HCT116 (cell line): ENCODE results near the gene CPLX4. TPM values are rescaled to one million over a fixed set of nuclear protein-coding genes. Genes with fewer than 3 reads are reported as not detected.

Experiments
- ATAC-seq: fragments of 200-7000 bp; cut with Tn5 transposase; 2 replicates; pipeline ENCODE4 v1.9.1; 2020; ENCODE audit warnings: mild to moderate bottlenecking, moderate library complexity
- BruUV-seq: library from RNA; stranded (reverse); fragments of 400-500 nt; replicated peaks from 2 replicates; lab custom pipeline; 2021; lab: Mats Ljungman, UMichigan
- CTCF ChIA-PET: fragments of 300-600 bp; sonication (Branson Sonifier 250); formaldehyde crosslinking; loops from one replicate; lab custom pipeline; 2021; ENCODE audit warnings: antibody characterized with exemption; lab: Charles Lee
- POLR2A ChIA-PET: fragments of 300-600, 350-600 bp; sonication (Branson Sonifier 250); formaldehyde crosslinking; loops from one replicate; lab custom pipeline; 2021; ENCODE audit warnings: antibody characterized with exemption; lab: Charles Lee
- RAD21 ChIA-PET, 2 experiments: fragments of 300-600 bp; sonication (Branson Sonifier 250); formaldehyde crosslinking; loops; one replicate each; lab custom pipeline; 2023; ENCODE audit warnings: low total read pairs in 2 of 2; ENCODE audit not compliant: uncharacterized antibody in 2 of 2, unreplicated experiment in 2 of 2, low non-redundant PET in 1 of 2; lab: Charles Lee
- DNase-seq: peaks from one replicate; pipeline ENCODE4 v3.0.0-alpha.2; 2010; ENCODE audit warnings: low read depth, low spot score
- H2AFZ ChIP-seq: fragments of 200-600 bp; shearing (Covaris generic), sonication (generic); 2 replicates; pipeline ENCODE4 v1.6.1; 2017; ENCODE audit warnings: low read depth, mixed run types, mixed read lengths, antibody characterized with exemption, low read length; ENCODE audit not compliant: poor library complexity, severe bottlenecking
- H3K27ac ChIP-seq: 2 replicates; pipeline ENCODE4 v1.5.1; 2012; ENCODE audit warnings: low read depth, low read length
- H3K27me3 ChIP-seq: fragments of 200-600 bp; sonication (generic); 2 replicates; pipeline ENCODE4 v1.6.1; 2016; ENCODE audit warnings: mixed run types, low read length, mixed read lengths; ENCODE audit not compliant: insufficient read depth
- H3K36me3 ChIP-seq, 2 experiments: fragments of 200-500 bp in 1 of 2; fragments of 200-600 bp in 1 of 2; sonication (Bioruptor generic) in 1 of 2; sonication (generic) in 1 of 2; 2 replicates each; pipeline versions ENCODE4 v1.5.1 to v1.6.1; 2014 to 2016; ENCODE audit warnings: low read length in 2 of 2, inconsistent platforms in 1 of 2, mixed read lengths in 1 of 2, mixed run types in 1 of 2; ENCODE audit not compliant: insufficient read depth in 2 of 2, control insufficient read depth in 1 of 2
- H3K4me1 ChIP-seq, 2 experiments: fragments of 200-600 bp in 1 of 2; sonication (generic) in 1 of 2; 2 replicates each; pipeline versions ENCODE4 v1.5.1 to v1.6.1; 2012 to 2017; ENCODE audit warnings: low read length in 2 of 2, inconsistent platforms in 1 of 2, mild to moderate bottlenecking in 1 of 2, mixed read lengths in 1 of 2, mixed run types in 1 of 2, moderate library complexity in 1 of 2; ENCODE audit not compliant: insufficient read depth in 2 of 2, control insufficient read depth in 1 of 2
- H3K4me2 ChIP-seq: fragments of 200-600 bp; sonication (generic); 2 replicates; pipeline ENCODE4 v1.6.1; 2017; ENCODE audit warnings: mixed run types, low read length, mixed read lengths
- H3K4me3 ChIP-seq, 2 experiments: fragments of 200-600 bp in 1 of 2; sonication (generic) in 1 of 2; replicated peaks in 1 of 2; 2 replicates each; pipeline ENCODE4 v1.5.1; 2011 to 2016; ENCODE audit warnings: low read length in 2 of 2, control low read depth in 1 of 2, low read depth in 1 of 2, mild to moderate bottlenecking in 1 of 2, mixed read lengths in 1 of 2, mixed run types in 1 of 2
- H3K79me2 ChIP-seq: fragments of 200-600 bp; sonication (generic); 2 replicates; pipeline ENCODE4 v1.6.1; 2017; ENCODE audit warnings: mild to moderate bottlenecking, mixed run types, low read length, moderate library complexity, mixed read lengths; ENCODE audit not compliant: insufficient read depth
- H3K9ac ChIP-seq: fragments of 200-600 bp; sonication (generic); 2 replicates; pipeline ENCODE4 v1.6.1; 2016; ENCODE audit warnings: low read length, mixed read lengths
- H3K9me2 ChIP-seq: fragments of 200-600 bp; sonication (generic), shearing (Covaris generic); 2 replicates; pipeline ENCODE4 v1.6.1; 2017; ENCODE audit warnings: mixed run types, mild to moderate bottlenecking, moderate library complexity; ENCODE audit not compliant: insufficient read depth
- H3K9me3 ChIP-seq, 2 experiments: fragments of 200-500 bp in 1 of 2; fragments of 200-600 bp in 1 of 2; sonication (Bioruptor generic) in 1 of 2; sonication (generic) in 1 of 2; 2 replicates each; pipeline ENCODE4 v1.6.1; 2014 to 2017; ENCODE audit warnings: low read length in 2 of 2, mixed read lengths in 2 of 2, inconsistent platforms in 1 of 2, low read depth in 1 of 2, mild to moderate bottlenecking in 1 of 2, mixed run types in 1 of 2, moderate library complexity in 1 of 2; ENCODE audit not compliant: control insufficient read depth in 1 of 2, insufficient read depth in 1 of 2
- H4K20me1 ChIP-seq: fragments of 200-600 bp; sonication (generic), shearing (Covaris generic); 2 replicates; pipeline ENCODE4 v1.6.1; 2017; ENCODE audit warnings: mixed run types, mild to moderate bottlenecking, moderate library complexity; ENCODE audit not compliant: insufficient read depth
- CEBPB ChIP-seq: IDR thresholded peaks from 2 replicates; pipeline ENCODE4 v1.6.1; 2012; ENCODE audit warnings: low read depth
- EGR1 ChIP-seq: IDR thresholded peaks from 2 replicates; pipeline ENCODE4 v1.6.1; 2012; ENCODE audit warnings: low read depth
- ELF1 ChIP-seq: IDR thresholded peaks from 2 replicates; pipeline ENCODE4 v1.6.1; 2012; ENCODE audit warnings: low read depth, borderline replicate concordance
- EZH2phosphoT487 ChIP-seq: fragments of 200-600 bp; IDR thresholded peaks from 2 replicates; pipeline ENCODE4 v1.6.1; 2018; ENCODE audit warnings: antibody characterized with exemption, borderline replicate concordance
- MAX ChIP-seq: IDR thresholded peaks from 2 replicates; pipeline ENCODE4 v1.6.1; 2012
- POLR2A ChIP-seq: IDR thresholded peaks from 2 replicates; pipeline ENCODE4 v1.7.0; 2011; ENCODE audit warnings: borderline replicate concordance; ENCODE audit not compliant: insufficient read depth, insufficient read length; ENCODE audit errors: extremely low read depth
- RAD21 ChIP-seq: IDR thresholded peaks from 2 replicates; pipeline ENCODE4 v1.6.1; 2012; ENCODE audit warnings: low read depth, mild to moderate bottlenecking
- SIN3A ChIP-seq: IDR thresholded peaks from 2 replicates; pipeline ENCODE4 v1.6.1; 2012; ENCODE audit warnings: low read depth
- SP1 ChIP-seq: IDR thresholded peaks from 2 replicates; pipeline ENCODE4 v1.6.1; 2012; ENCODE audit warnings: low read depth
- ZFX ChIP-seq: fragments of 450-650 bp; IDR thresholded peaks from 2 replicates; pipeline ENCODE4 v1.6.1; 2017
- ZNF274 ChIP-seq: fragments of 200-500 bp; sonication (Bioruptor generic); IDR thresholded peaks from 2 replicates; pipeline ENCODE4 v1.6.1; 2014; ENCODE audit warnings: mild to moderate bottlenecking, low read depth, low read length, inconsistent platforms
- intact Hi-C: fragments of 100-400 bp; cut with micrococcal nuclease; formaldehyde crosslinking; loops from 2 replicates; pipeline ENCODE4 v1.10.0; 2022
- total RNA-seq: library from RNA; stranded (reverse); gene quantifications from one replicate; pipeline ENCODE4 v1.2.1, GENCODE V29; 2021; ENCODE audit not compliant: unreplicated experiment
- TF ChIP-seq, protein P1 (sequence below): IDR thresholded peaks from 2 replicates; pipeline ENCODE4 v1.6.1; 2012; ENCODE audit warnings: low read depth

CPLX4 gene
- total RNA-seq, 1 experiment from 2014 or later = not detected

DNA sequence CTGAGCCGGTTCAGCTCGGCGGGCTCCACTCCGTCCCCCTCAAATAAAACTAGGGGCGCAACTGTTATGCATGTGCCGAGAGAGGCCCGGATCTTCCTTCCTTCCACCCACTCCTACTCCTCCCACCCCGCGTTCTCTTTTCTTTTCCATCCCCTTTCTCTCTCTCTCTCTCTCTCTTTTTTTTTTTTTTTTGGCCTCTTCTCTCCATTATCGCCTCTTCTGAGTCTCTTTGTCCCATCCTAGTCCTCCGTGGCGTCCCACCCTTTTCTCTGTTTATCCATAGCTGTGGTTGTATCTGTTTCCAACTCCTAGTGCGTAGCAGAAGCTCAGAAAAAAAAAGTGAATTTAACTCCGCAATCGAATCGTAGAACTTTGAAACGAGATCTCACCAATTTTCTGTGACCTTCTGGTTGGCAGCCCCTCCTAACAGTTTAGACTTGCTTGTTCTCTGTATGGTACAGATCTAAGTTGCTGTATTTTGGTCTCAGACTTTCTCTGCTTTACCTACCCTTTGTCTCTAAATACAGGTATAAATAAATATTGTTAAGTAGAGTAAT is 48.8 kb downstream of the CPLX4 start:
- RAD21 ChIA-PET = no interaction called here
- peaks cover 5% of the 10 kb centered on the region; the same call in 1 of the 2 replicates for H3K27me3 ChIP-seq
- H2AFZ ChIP-seq = peak overlapping the region; percentile 88

More for the DNA sequence above, 48.8 kb downstream of the CPLX4 start:
- Histone ChIP-seq H3K9me3 (no peaks in the 10 kb centered on the region), H3K9ac (no peak overlapping the region), H3K9me2 (no peaks in the 10 kb centered on the region), H3K27ac (no peak overlapping the region), H3K4me2 (peak overlapping the region; percentile 80), H3K4me1 (peaks cover 0 to 7% of the 10 kb centered on the region in 2 experiments; a peak in 2 of 4 replicates), H3K4me3 (peak overlapping the region; percentile 40 to 51), H3K79me2 (no peaks in the 10 kb centered on the region), H3K36me3 (no peaks in the 10 kb centered on the region), H4K20me1 (no peaks in the 10 kb centered on the region)
- BruUV-seq = no TSS peak
- TF ChIP-seq EZH2phosphoT487 = no peak
- TF ChIP-seq EGR1 = no peak
- TF ChIP-seq CEBPB = no peak
- TF ChIP-seq RAD21 = no peak
- no peak for TF ChIP-seq MAX
- TF ChIP-seq, protein P1, sequence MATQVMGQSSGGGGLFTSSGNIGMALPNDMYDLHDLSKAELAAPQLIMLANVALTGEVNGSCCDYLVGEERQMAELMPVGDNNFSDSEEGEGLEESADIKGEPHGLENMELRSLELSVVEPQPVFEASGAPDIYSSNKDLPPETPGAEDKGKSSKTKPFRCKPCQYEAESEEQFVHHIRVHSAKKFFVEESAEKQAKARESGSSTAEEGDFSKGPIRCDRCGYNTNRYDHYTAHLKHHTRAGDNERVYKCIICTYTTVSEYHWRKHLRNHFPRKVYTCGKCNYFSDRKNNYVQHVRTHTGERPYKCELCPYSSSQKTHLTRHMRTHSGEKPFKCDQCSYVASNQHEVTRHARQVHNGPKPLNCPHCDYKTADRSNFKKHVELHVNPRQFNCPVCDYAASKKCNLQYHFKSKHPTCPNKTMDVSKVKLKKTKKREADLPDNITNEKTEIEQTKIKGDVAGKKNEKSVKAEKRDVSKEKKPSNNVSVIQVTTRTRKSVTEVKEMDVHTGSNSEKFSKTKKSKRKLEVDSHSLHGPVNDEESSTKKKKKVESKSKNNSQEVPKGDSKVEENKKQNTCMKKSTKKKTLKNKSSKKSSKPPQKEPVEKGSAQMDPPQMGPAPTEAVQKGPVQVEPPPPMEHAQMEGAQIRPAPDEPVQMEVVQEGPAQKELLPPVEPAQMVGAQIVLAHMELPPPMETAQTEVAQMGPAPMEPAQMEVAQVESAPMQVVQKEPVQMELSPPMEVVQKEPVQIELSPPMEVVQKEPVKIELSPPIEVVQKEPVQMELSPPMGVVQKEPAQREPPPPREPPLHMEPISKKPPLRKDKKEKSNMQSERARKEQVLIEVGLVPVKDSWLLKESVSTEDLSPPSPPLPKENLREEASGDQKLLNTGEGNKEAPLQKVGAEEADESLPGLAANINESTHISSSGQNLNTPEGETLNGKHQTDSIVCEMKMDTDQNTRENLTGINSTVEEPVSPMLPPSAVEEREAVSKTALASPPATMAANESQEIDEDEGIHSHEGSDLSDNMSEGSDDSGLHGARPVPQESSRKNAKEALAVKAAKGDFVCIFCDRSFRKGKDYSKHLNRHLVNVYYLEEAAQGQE = no peak
- TF ChIP-seq SP1 = no peak
- no peak for TF ChIP-seq POLR2A
- TF ChIP-seq ZNF274 = no peak
- TF ChIP-seq SIN3A = no peak
- no peak for TF ChIP-seq ZFX
- TF ChIP-seq ELF1 = no peak
- ChIA-PET CTCF (interaction anchor here (1.0 to 1.5 kb wide), 2 partner anchors 21 to 133 kb away, joined by 4 read pairs; no protein-coding TSS in a partner anchor), POLR2A (no interaction called here)
- no peak for ATAC-seq
- DNase-seq = no peak
- intact Hi-C loops = no loop called here
